Measurements from ENCODE around the gene EDN1.
"Not testable (repeated sequence)": the region's sequence is repeated elsewhere in the genome, so short reads cannot be mapped to it uniquely, and the experiment has no call there.

EDN1 gene

DNA sequence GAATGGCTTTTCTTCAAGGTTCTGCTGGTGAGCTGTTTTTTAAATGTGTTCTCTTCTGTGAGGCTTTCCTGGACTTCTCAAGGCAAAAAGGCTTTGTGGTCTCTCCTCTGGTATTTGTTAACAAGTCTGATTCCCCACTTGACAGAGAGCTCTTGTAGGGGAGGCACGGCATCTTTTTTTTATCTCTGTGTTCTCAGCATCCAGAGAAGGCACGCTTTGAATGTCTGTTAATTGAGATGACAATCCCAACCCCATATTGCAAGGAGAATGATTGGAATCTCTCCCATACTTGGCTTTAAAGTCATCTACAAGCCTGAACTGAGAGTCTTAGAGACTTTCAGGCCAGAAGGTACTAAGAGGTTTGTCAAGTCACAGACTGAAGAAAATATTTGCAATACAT lies 22.6 kb downstream of the EDN1 start:
- DNase-seq (ENCODE audit: extremely low read depth, low read depth): no peak
- TF ChIP-seq, protein P1, sequence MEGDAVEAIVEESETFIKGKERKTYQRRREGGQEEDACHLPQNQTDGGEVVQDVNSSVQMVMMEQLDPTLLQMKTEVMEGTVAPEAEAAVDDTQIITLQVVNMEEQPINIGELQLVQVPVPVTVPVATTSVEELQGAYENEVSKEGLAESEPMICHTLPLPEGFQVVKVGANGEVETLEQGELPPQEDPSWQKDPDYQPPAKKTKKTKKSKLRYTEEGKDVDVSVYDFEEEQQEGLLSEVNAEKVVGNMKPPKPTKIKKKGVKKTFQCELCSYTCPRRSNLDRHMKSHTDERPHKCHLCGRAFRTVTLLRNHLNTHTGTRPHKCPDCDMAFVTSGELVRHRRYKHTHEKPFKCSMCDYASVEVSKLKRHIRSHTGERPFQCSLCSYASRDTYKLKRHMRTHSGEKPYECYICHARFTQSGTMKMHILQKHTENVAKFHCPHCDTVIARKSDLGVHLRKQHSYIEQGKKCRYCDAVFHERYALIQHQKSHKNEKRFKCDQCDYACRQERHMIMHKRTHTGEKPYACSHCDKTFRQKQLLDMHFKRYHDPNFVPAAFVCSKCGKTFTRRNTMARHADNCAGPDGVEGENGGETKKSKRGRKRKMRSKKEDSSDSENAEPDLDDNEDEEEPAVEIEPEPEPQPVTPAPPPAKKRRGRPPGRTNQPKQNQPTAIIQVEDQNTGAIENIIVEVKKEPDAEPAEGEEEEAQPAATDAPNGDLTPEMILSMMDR (IDR thresholded peaks at IDR 0.05; ENCODE audit: low read depth, low read length, missing control alignments): no peak
- no peak overlapping the region for H3K4me3 ChIP-seq (replicated peaks; ENCODE audit: low read depth, low read length)

DNA sequence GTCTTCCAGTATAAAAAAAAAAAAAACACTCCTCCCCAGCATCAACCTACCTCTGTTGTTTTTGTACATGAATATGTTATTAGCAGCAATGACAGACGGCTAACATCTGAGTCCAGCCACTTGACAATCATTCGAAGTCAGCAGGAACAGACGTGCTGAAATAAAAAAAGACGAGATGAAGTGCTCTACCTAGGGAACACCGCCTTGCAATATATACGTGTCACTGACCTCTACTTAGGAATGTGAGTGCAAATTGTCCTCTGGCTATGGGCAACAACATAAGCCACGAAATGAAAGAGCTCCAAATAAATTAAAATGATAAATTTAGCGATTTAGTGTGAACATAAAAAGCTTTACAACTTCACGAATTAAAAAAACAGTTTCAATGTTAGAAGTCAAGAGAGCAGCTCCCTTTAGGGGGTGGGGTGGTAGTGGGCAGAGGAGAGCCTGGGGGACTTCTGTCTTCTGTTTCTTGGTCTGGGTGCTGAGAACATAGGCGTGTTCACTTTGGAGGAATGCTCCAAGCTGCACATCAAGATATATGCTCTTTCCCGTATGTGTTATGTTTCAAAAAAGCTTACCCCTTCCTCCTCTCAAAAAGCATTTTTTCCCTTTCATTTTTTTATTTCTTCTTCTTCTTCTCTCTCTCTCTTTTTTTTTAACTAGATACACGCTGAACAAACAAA lies 23.3 kb downstream of the EDN1 start:
- no peak for DNase-seq (ENCODE audit: extremely low read depth, low read depth)
- TF ChIP-seq, protein P1 (IDR thresholded peaks at IDR 0.05; ENCODE audit: low read depth, low read length, missing control alignments): no peak
- no peak overlapping the region for H3K4me3 ChIP-seq (replicated peaks; ENCODE audit: low read depth, low read length)

- TF ChIP-seq, protein P1 (IDR thresholded peaks at IDR 0.05; ENCODE audit: low read depth, low read length, missing control alignments): no peak
- no peak for DNase-seq (ENCODE audit: extremely low read depth, low read depth)
These were observed 23.9 kb downstream of the EDN1 start for GRCh38 chr6:12313992-12314589.

DNA sequence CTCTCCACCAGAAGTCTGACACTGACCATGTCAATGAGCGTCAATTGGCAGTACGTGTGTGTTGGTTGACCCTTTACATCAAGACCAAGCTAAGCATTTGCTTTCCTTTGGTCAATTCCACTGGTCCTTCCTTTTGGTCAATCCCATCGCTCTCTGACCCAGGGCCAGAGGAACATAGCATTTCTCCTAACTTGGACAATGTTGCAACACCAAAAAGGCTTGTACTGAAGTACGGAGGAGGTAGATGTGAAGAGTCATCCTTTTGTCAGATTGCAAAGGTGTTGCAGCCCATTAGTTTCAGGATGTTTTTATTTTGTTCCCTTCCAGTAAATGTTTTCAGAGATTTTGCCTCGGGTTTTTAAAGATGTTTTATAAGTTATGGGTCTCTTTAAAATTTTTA lies 24.6 kb downstream of the EDN1 start:
- no peak overlapping the region for H3K4me3 ChIP-seq (replicated peaks; ENCODE audit: low read depth, low read length)
- no peak for DNase-seq (ENCODE audit: extremely low read depth, low read depth)
- TF ChIP-seq, protein P1 (IDR thresholded peaks at IDR 0.05; ENCODE audit: low read depth, low read length, missing control alignments): no peak

More at GRCh38 chr6:12313992-12314589, 23.9 kb downstream of the EDN1 start:
- no peak overlapping the region for H3K4me3 ChIP-seq (replicated peaks; ENCODE audit: low read depth, low read length)

GRCh38 chr6:12315292-12316081 lies 25.3 kb downstream of the EDN1 start:
- DNase-seq (ENCODE audit: extremely low read depth, low read depth): no peak
- TF ChIP-seq, protein P1 (IDR thresholded peaks at IDR 0.05; ENCODE audit: low read depth, low read length, missing control alignments): no peak

DNA sequence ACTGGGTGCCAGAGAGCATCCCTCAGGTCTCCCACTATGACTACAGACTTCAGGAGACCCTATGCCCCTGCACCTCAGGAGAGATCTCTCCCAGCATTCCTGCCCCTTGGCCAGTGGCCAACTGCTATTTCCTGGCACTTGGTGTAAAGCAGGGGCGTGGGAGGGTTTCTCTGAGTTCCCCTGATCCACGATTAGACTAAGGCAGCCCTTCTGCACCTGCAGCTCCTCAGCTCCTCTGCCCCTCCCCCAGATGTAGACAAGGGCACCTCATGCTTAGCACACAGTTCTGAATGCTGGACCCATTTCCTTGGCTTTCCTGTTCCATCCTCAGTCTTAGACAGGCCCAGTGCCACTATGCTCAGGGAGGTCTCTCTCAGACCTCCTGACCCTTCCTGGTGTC lies 28.6 kb downstream of the EDN1 start:
- TF ChIP-seq, protein P1 (IDR thresholded peaks at IDR 0.05; ENCODE audit: low read depth, low read length, missing control alignments): no peak
- DNase-seq (ENCODE audit: extremely low read depth, low read depth): no peak
- no peak overlapping the region for H3K4me3 ChIP-seq (replicated peaks; ENCODE audit: low read depth, low read length)

More at GRCh38 chr6:12315292-12316081, 25.3 kb downstream of the EDN1 start:
- H3K4me3 ChIP-seq (replicated peaks; ENCODE audit: low read depth, low read length): no peak overlapping the region

- DNase-seq (ENCODE audit: extremely low read depth, low read depth); H3K4me3 ChIP-seq (replicated peaks; ENCODE audit: low read depth, low read length): not testable (repeated sequence)
These were observed 29.9 kb downstream of the EDN1 start for GRCh38 chr6:12320074-12320473.
